ENCODE measurements around the gene PGRMC1. TPM values are rescaled to one million over a fixed set of nuclear protein-coding genes. Genes with fewer than 3 reads are reported as not detected.

PGRMC1 gene
- total RNA-seq: 10 to 100 TPM; 26.9 to 38.0 (median 30.6) TPM
- polyA plus RNA-seq: 36.9 TPM
- long read RNA-seq, donor 1, transcript PGRMC1-201 (3 exons, 1,911 nt): major isoform, 57 of 61 reads
- long read RNA-seq, donor 1, partial matches to known transcripts: 4 of 61 reads
- long read RNA-seq, donor 1, other reads (novel, unspliced or antisense): 0 of 61 reads
- long read RNA-seq, donor 2, transcript PGRMC1-201 (3 exons, 1,911 nt): major isoform, 12 of 14 reads
- long read RNA-seq, donor 2, partial matches to known transcripts: 1 of 14 reads
- long read RNA-seq, donor 2, other reads (novel, unspliced or antisense): 1 of 14 reads
- long read RNA-seq, donor 3, transcript PGRMC1-201 (3 exons, 1,911 nt): major isoform, 114 of 124 reads
- long read RNA-seq, donor 3, partial matches to known transcripts: 6 of 124 reads
- long read RNA-seq, donor 3, other reads (novel, unspliced or antisense): 4 of 124 reads
- long read RNA-seq, donor 4, transcript PGRMC1-201 (3 exons, 1,911 nt): major isoform, 13 of 17 reads
- long read RNA-seq, donor 4, partial matches to known transcripts: 1 of 17 reads
- long read RNA-seq, donor 4, other reads (novel, unspliced or antisense): 3 of 17 reads

DNA sequence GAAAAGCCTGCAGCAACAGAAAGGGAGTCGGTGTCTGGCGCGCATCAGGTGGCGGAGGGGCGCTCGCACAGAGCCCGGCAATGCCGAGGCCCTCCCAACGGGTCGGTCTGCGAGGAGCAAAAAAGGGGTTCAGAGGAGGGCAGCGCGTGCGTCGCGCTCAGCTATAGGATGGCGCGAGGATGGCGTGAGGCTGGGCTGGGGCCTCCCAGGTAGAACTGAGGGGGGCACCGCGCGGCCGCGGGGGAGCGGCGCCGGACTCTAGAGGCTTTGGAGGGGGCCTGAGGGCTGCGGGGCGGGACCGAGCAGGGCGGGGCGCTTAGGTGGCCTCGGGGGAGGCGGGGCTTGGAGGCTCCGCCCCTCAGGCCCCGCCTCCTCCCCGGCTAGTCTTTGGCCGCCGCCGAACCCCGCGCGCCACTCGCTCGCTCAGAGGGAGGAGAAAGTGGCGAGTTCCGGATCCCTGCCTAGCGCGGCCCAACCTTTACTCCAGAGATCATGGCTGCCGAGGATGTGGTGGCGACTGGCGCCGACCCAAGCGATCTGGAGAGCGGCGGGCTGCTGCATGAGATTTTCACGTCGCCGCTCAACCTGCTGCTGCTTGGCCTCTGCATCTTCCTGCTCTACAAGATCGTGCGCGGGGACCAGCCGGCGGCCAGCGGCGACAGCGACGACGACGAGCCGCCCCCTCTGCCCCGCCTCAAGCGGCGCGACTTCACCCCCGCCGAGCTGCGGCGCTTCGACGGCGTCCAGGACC lies at the start of gene PGRMC1:
PGRMC1 (plus strand) TSS at position 414 of the 751 bp plus-strand sequence; CDS start at position 493, 79 bp downstream.
- DNase-seq: peak; percentile 85 to 93 (median 92)
- intact Hi-C loops (cut with DNase I): no loop called here
- peak; percentile 98 to 99 for ATAC-seq
- Histone ChIP-seq H3K4me1 (ENCODE audit: control insufficient read depth, insufficient read depth, low read length) (peaks cover 2% of the 10 kb centered on the region), H3K27ac (ENCODE audit: low read length) (peak within 1 kb of the TSS; percentile 90), H3K27me3 (ENCODE audit: control insufficient read depth, insufficient read depth) (no peaks in the 10 kb centered on the region), H3K4me3 (ENCODE audit: low read length) (peak within 1 kb of the TSS; percentile 84), H3K9me3 (ENCODE audit: control insufficient read depth, low read length) (no peaks in the 10 kb centered on the region)
- under 1% methylated on average over 74 of the region's 82 CpGs for WGBS

DNA sequence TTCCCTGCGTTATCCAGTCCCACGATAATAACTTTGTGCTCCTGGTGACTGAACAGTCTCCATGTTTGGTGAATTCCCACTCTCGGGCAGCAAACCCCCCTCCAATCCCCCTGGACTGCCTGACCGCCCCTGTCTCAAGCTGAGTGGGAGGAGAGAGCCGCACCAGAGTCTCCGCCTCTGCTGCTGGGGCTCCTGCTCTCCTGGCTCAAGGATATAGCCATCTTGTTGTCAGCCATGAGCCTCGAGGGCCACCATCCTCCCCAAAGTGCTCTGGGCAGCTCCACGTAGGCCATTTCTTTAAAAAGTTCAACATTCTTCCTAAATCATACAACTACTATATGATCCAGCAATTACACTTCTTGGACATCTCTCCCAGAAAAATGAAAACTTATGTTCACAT lies 49.3 kb upstream of the PGRMC1 start:
- ATAC-seq (no peak), DNase-seq (no peak)
- intact Hi-C loops (cut with DNase I): no loop called here

DNA sequence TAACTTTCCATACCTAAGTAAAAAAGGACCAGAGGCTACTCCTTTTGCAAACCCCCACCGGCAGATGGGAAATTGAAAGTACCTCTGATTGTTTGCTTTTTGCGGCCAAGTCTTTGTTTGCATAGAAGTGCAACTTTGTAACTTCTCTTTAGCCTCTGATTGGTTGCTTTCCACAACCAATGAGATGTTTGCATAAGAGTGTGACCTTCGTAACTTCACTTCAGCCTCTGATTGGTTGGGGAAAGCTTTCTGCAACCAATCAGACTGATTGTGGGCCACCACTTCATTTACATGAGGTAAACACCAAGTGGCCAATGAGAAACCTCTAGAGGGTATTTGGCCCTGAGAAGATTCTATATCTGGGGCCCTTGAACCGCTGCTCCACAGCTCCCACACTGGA lies 48.8 kb upstream of the PGRMC1 start:
- H3K9me3 ChIP-seq (ENCODE audit: control insufficient read depth, low read length): no peaks in the 10 kb centered on the region
- no peak for ATAC-seq
- intact Hi-C loops (cut with DNase I): no loop called here
- H3K27me3 ChIP-seq (ENCODE audit: control insufficient read depth, insufficient read depth): no peaks in the 10 kb centered on the region
- H3K4me1 ChIP-seq (ENCODE audit: control insufficient read depth, insufficient read depth, low read length): no peaks in the 10 kb centered on the region
- WGBS: 89% methylated on average over 4 of the region's 4 CpGs
- DNase-seq: no peak
- no peak overlapping the region for H3K4me3 ChIP-seq (ENCODE audit: low read length)
- no peak overlapping the region for H3K27ac ChIP-seq (ENCODE audit: low read length)

More for the DNA sequence above, 49.3 kb upstream of the PGRMC1 start:
- 72% methylated on average over 8 of the region's 8 CpGs for WGBS
- Histone ChIP-seq H3K9me3 (ENCODE audit: control insufficient read depth, low read length) (no peaks in the 10 kb centered on the region), H3K4me3 (ENCODE audit: low read length) (no peak overlapping the region), H3K4me1 (ENCODE audit: control insufficient read depth, insufficient read depth, low read length) (no peaks in the 10 kb centered on the region), H3K27me3 (ENCODE audit: control insufficient read depth, insufficient read depth) (no peaks in the 10 kb centered on the region), H3K27ac (ENCODE audit: low read length) (no peak overlapping the region)

DNA sequence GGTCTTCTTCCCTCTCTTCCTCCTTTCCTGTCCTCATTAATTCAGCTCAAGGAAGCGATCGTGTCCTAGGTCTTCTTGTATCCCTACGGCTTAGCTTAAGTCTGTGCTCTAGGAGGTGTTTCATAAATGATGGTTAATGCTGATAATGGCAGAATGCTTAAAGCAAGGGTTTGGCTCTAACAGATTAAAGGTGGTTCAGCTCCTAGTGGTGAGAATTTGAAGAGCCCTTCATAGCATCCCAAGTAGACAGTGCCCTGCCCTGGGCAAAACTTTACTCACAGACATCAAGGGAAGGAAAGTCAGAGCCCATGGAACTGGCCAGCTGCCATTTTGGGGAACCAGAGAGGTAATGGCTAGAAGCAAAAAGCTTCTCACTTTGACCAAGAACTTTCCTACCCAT lies 47.0 kb upstream of the PGRMC1 start:
- intact Hi-C loops (cut with DNase I): no loop called here
- DNase-seq (peak in 1 of 3 donors; percentile 41), ATAC-seq (no peak)
- no peak overlapping the region for H3K27ac ChIP-seq (ENCODE audit: low read length)
- H3K27me3 ChIP-seq (ENCODE audit: control insufficient read depth, insufficient read depth): no peaks in the 10 kb centered on the region
- H3K4me3 ChIP-seq (ENCODE audit: low read length): no peak overlapping the region
- H3K4me1 ChIP-seq (ENCODE audit: control insufficient read depth, insufficient read depth, low read length): no peaks in the 10 kb centered on the region
- no peaks in the 10 kb centered on the region for H3K9me3 ChIP-seq (ENCODE audit: control insufficient read depth, low read length)
- 81% methylated on average over 3 of the region's 3 CpGs for WGBS

DNA sequence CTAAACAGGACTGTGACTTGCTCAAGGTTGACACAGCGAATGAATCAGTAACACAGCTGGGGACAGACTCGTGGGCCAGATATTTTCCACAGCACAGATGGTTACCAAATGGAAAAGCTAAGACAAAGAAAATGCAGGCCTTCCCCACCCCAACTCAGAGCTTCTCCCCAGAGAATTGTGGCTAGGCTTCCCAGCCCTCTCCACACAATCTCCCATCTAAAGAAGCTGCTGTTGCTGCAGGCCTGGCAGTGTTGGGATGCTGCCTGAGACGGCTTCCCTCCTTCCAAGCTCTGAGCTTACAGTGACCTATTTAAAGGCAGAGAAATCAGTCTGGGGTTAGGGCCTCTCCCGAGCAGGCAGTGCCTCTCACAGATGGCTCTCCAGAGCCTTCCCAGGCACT lies 46.5 kb upstream of the PGRMC1 start:
- H3K4me1 ChIP-seq (ENCODE audit: control insufficient read depth, insufficient read depth, low read length): no peaks in the 10 kb centered on the region
- peak; percentile 87 to 91 for ATAC-seq
- no peaks in the 10 kb centered on the region for H3K9me3 ChIP-seq (ENCODE audit: control insufficient read depth, low read length)
- peak overlapping the region; percentile 50 for H3K27ac ChIP-seq (ENCODE audit: low read length)
- 25% methylated on average over 4 of the region's 4 CpGs for WGBS
- intact Hi-C loops (cut with DNase I): no loop called here
- H3K27me3 ChIP-seq (ENCODE audit: control insufficient read depth, insufficient read depth): no peaks in the 10 kb centered on the region
- peak; percentile 63 to 83 (median 82) for DNase-seq
- H3K4me3 ChIP-seq (ENCODE audit: low read length): no peak overlapping the region

DNA sequence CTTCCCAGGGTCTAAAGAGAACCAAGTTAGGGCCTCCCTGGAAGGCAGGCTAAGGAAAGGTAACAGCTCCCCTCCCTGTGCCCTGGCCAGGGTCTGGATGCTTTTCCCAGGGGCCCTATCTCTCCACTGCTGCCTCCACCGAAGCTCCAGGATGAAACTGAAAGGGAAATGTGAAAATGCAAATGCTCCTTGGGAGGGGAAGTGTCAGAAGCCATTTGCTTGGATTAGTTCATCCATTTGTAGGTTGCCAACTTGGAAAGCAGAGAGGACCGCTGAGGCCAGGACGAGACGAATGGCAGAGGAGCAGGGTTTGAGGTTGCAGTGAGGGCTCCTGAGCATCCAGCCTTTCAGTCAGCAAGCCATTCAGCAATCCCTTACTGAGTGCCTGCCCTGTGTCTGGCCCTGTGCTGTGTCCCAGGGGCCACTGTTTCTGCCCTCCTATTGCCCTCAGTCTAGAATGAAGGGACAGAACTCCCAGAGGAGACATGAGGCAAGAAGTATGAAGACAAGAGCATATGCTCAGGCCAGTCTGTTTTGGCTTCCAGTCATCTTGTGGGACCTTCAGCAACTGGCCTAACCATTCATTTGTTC lies 45.9 kb upstream of the PGRMC1 start:
- Histone ChIP-seq H3K9me3 (ENCODE audit: control insufficient read depth, low read length) (no peaks in the 10 kb centered on the region), H3K4me3 (ENCODE audit: low read length) (no peak overlapping the region), H3K27ac (ENCODE audit: low read length) (peak overlapping the region; percentile 56), H3K27me3 (ENCODE audit: control insufficient read depth, insufficient read depth) (no peaks in the 10 kb centered on the region), H3K4me1 (ENCODE audit: control insufficient read depth, insufficient read depth, low read length) (no peaks in the 10 kb centered on the region)
- ATAC-seq: peak; percentile 71 to 73
- intact Hi-C loops (cut with DNase I): loop anchor here in 1 of 4 donors (10.0 kb wide), 1 partner anchor 45 kb away; no protein-coding TSS in a partner anchor
- 37% methylated on average over 4 of the region's 4 CpGs for WGBS
- peak; percentile 22 to 60 (median 55) for DNase-seq

DNA sequence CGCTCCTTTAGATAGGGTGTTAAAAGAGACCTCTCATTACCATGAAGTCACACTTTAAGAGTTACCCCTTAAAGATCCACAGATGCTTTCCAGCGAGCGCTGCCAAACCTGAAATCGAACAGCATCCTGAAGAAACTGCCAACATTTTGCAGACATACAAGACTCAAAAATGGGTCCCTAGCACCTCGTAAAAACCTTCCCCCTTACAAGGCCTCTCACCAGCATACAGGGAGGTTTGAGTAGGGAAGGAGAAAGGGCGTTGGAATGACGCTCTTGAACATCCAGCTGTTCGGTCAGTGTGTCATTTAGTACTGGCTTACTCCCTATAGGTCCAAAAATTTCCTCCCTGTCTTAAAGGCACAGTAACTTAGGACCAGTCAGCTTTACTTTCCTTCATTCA lies 45.3 kb upstream of the PGRMC1 start:
- Histone ChIP-seq H3K9me3 (ENCODE audit: control insufficient read depth, low read length) (no peaks in the 10 kb centered on the region), H3K4me1 (ENCODE audit: control insufficient read depth, insufficient read depth, low read length) (no peaks in the 10 kb centered on the region), H3K4me3 (ENCODE audit: low read length) (no peak overlapping the region), H3K27me3 (ENCODE audit: control insufficient read depth, insufficient read depth) (no peaks in the 10 kb centered on the region), H3K27ac (ENCODE audit: low read length) (peak overlapping the region; percentile 56)
- ATAC-seq (peak; percentile 80 to 83), DNase-seq (peak in 1 of 3 donors; percentile 53)
- WGBS: 39% methylated on average over 8 of the region's 8 CpGs
- intact Hi-C loops (cut with DNase I): loop anchor here in 1 of 4 donors (10.0 kb wide), 1 partner anchor 46 kb away; no protein-coding TSS in a partner anchor

DNA sequence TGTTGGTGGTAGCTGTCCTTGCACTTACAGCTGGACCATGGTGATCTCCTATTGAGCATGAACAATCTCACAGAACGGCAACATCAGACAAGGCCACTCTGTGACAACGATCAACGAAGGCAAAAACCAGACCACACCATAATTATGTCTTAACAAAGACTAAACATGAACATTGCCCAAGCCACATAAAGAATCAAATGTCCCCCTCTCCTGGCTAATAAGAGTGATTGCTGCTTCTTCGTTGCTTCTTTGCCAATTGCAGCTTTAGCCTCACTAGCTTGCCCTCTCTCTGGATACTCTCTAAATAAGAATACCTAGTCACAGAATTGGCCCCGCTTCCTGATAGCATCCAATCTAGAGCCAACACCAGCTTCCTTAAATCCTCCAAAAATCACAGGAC lies 41.5 kb upstream of the PGRMC1 start:
- intact Hi-C loops (cut with DNase I): loop anchor here in 1 of 4 donors (10.0 kb wide), 1 partner anchor 50 kb away; no protein-coding TSS in a partner anchor
- Histone ChIP-seq H3K27ac (ENCODE audit: low read length) (no peak overlapping the region), H3K9me3 (ENCODE audit: control insufficient read depth, low read length) (no peaks in the 10 kb centered on the region), H3K27me3 (ENCODE audit: control insufficient read depth, insufficient read depth) (no peaks in the 10 kb centered on the region), H3K4me3 (ENCODE audit: low read length) (no peak overlapping the region), H3K4me1 (ENCODE audit: control insufficient read depth, insufficient read depth, low read length) (no peaks in the 10 kb centered on the region)
- WGBS: 45% methylated on average over 5 of the region's 5 CpGs
- ATAC-seq (no peak), DNase-seq (no peak)

DNA sequence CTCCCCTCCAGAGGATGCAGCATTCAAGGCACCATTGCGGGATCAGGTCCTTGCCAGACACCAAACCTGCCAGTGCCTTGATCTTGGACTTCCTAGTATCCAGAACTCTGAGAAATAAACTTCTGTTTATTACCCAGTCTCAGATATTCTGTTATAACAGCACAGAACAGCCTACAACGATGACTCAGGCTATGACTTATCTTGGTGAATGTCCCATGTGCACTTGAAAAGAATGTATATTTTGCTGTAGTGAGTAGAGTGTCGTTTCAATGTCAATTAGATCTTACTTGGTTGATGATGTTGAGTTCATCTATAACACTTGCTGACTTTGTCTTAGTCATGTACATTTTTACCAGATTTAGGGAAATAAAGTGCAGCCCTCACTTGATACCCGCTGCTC lies 34.5 kb upstream of the PGRMC1 start:
- no peak overlapping the region for H3K4me3 ChIP-seq (ENCODE audit: low read length)
- H3K4me1 ChIP-seq (ENCODE audit: control insufficient read depth, insufficient read depth, low read length): no peaks in the 10 kb centered on the region
- DNase-seq (no peak), ATAC-seq (no peak)
- H3K27me3 ChIP-seq (ENCODE audit: control insufficient read depth, insufficient read depth): no peaks in the 10 kb centered on the region
- H3K27ac ChIP-seq (ENCODE audit: low read length): no peak overlapping the region
- intact Hi-C loops (cut with DNase I): no loop called here
- 88% methylated on average over 4 of the region's 4 CpGs for WGBS
- no peaks in the 10 kb centered on the region for H3K9me3 ChIP-seq (ENCODE audit: control insufficient read depth, low read length)

DNA sequence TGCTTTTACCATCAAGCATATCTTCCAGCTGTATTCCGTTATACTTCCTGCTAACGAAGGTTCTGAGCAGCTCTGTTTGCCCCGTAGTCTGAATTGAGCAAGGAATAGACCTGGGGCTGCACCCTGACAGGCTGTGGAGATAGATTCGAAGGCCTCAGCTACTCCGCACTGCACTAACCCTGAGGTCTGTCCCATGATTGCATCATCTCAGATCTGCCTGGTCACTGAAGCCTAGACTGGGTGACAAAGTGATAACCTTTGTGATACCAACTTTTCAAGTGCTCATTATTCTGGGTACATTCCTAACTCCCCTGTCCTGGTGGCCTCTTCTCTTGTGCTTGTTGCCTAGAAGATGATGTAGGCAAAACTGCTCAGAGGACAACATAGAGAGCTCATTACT lies 29.9 kb upstream of the PGRMC1 start:
- H3K27me3 ChIP-seq (ENCODE audit: control insufficient read depth, insufficient read depth): no peaks in the 10 kb centered on the region
- peaks cover 1% of the 10 kb centered on the region for H3K4me1 ChIP-seq (ENCODE audit: control insufficient read depth, insufficient read depth, low read length)
- ATAC-seq (no peak), DNase-seq (no peak)
- no peak overlapping the region for H3K4me3 ChIP-seq (ENCODE audit: low read length)
- no peak overlapping the region for H3K27ac ChIP-seq (ENCODE audit: low read length)
- intact Hi-C loops (cut with DNase I): no loop called here
- H3K9me3 ChIP-seq (ENCODE audit: control insufficient read depth, low read length): no peaks in the 10 kb centered on the region
- 62% methylated on average over 5 of the region's 5 CpGs for WGBS

Data from right cardiac atrium (tissue), 5 donors.